GM04503 (cell line): ENCODE measurements around the gene NKD2.
"Not testable (repeated sequence)": the region's sequence is repeated elsewhere in the genome, so short reads cannot be mapped to it uniquely, and the experiment has no call there.

Source experiments
- DNase-seq: peaks from one replicate; pipeline ENCODE4 v3.0.0-alpha.2; 2012; ENCODE audit warnings: low read depth

The NKD2 gene

GRCh38 chr5:1008451-1009358, at the start of gene NKD2:
TSS of gene NKD2 (plus strand) at chr5:1008802. CDS start at chr5:1009058, 256 bp downstream.
- no peak for DNase-seq

GRCh38 chr5:959581-960531, 48.7 kb upstream of the NKD2 start:
- DNase-seq = no peak

- no peak for DNase-seq
These were observed 48.1 kb upstream of the NKD2 start for GRCh38 chr5:960551-960950.

- no peak for DNase-seq
These were observed 47.4 kb upstream of the NKD2 start for GRCh38 chr5:961002-961710.

GRCh38 chr5:961711-962240, 46.8 kb upstream of the NKD2 start:
- no peak for DNase-seq

GRCh38 chr5:962386-962785, 46.2 kb upstream of the NKD2 start:
- no peak for DNase-seq

GRCh38 chr5:962801-963200, 45.8 kb upstream of the NKD2 start:
- no peak for DNase-seq

- DNase-seq = no peak
These were observed 45.3 kb upstream of the NKD2 start for GRCh38 chr5:963310-963672.

GRCh38 chr5:963673-964531, 44.7 kb upstream of the NKD2 start:
- peak; percentile 19 for DNase-seq

GRCh38 chr5:964821-965220, 43.8 kb upstream of the NKD2 start:
- no peak for DNase-seq

GRCh38 chr5:965604-966344, 42.8 kb upstream of the NKD2 start:
- DNase-seq = no peak

GRCh38 chr5:966345-966710, 42.3 kb upstream of the NKD2 start:
- DNase-seq = no peak

- no peak for DNase-seq
These were observed 41.7 kb upstream of the NKD2 start for GRCh38 chr5:966941-967340.

GRCh38 chr5:968881-969280, 39.7 kb upstream of the NKD2 start:
- DNase-seq = no peak

- DNase-seq = peak; percentile 18
These were observed 39.2 kb upstream of the NKD2 start for GRCh38 chr5:969408-969839.

GRCh38 chr5:972575-972974, 36.0 kb upstream of the NKD2 start:
- not testable (repeated sequence) for DNase-seq

GRCh38 chr5:976849-977751, 31.5 kb upstream of the NKD2 start:
- no peak for DNase-seq

GRCh38 chr5:978054-978453, 30.5 kb upstream of the NKD2 start:
- no peak for DNase-seq

- no peak for DNase-seq
These were observed 29.9 kb upstream of the NKD2 start for GRCh38 chr5:978693-979092.
